Endothelial cell of umbilical vein (primary cell): ENCODE data around the gene GAS5. TPM values are rescaled to one million over a fixed set of nuclear protein-coding genes. Genes with fewer than 3 reads are reported as not detected.

Experiments used
- BruUV-seq: library from RNA; stranded (reverse); fragments of 400-500 nt; replicated peaks from 2 replicates; lab custom pipeline; 2021; lab: Mats Ljungman, UMichigan
- CTCF ChIA-PET: fragments of 300-600, 350-600 bp; sonication (Branson Sonifier 250); formaldehyde crosslinking; loops from one replicate; lab custom pipeline; 2021; ENCODE audit warnings: antibody characterized with exemption, inconsistent platforms; lab: Charles Lee
- POLR2A ChIA-PET: fragments of 300-600, 350-600 bp; sonication (Branson Sonifier 250); formaldehyde crosslinking; loops from one replicate; lab custom pipeline; 2021; ENCODE audit warnings: antibody characterized with exemption, inconsistent platforms; lab: Charles Lee
- DNase-seq: peaks from one replicate; pipeline ENCODE4 v3.0.0-alpha.2; 2011; ENCODE audit warnings: low read depth, low spot score
- FAIRE-seq: peaks from 2 replicates; lab custom pipeline; 2011; peaks lifted over from hg19 to GRCh38; lab: Jason Lieb, UNC
- H2AFZ ChIP-seq: 2 replicates; pipeline ENCODE4 v1.6.0; 2012; ENCODE audit warnings: low read depth, low read length, control low read depth, inconsistent platforms
- H3K27ac ChIP-seq: 2 replicates; pipeline ENCODE4 v1.5.1; 2011; ENCODE audit warnings: low read depth, mild to moderate bottlenecking, control low read depth, low read length, moderate library complexity; ENCODE audit not compliant: insufficient read depth
- H3K27me3 ChIP-seq, 2 experiments: 2 replicates each; pipeline versions ENCODE4 v1.6.0 to v1.6.1; 2011; ENCODE audit warnings: low read length in 2 of 2, mixed read lengths in 1 of 2; ENCODE audit not compliant: control insufficient read depth in 2 of 2, insufficient read depth in 2 of 2
- H3K36me3 ChIP-seq, 2 experiments: 2 replicates in 1 of 2; 3 replicates in 1 of 2; pipeline ENCODE4 v1.5.1; 2011; ENCODE audit warnings: low read length in 2 of 2, mild to moderate bottlenecking in 1 of 2, moderate library complexity in 1 of 2; ENCODE audit not compliant: control insufficient read depth in 2 of 2, insufficient read depth in 2 of 2; ENCODE audit errors: extremely low read depth in 1 of 2
- H3K4me1 ChIP-seq: 3 replicates; pipeline ENCODE4 v1.5.1; 2011; ENCODE audit warnings: mild to moderate bottlenecking, low read length; ENCODE audit not compliant: control insufficient read depth, insufficient read depth; ENCODE audit errors: extremely low read depth
- H3K4me2 ChIP-seq: 2 replicates; pipeline ENCODE4 v1.6.1; 2011; ENCODE audit warnings: low read length, control low read depth, mixed read lengths; ENCODE audit not compliant: insufficient read depth
- H3K4me3 ChIP-seq, 3 experiments: fragments of 200-600 bp in 1 of 3; sonication (generic), shearing (Covaris generic) in 1 of 3; replicated peaks in 1 of 3; 2 replicates each; pipeline ENCODE4 v1.5.1; 2011 to 2016; ENCODE audit warnings: control low read depth in 3 of 3, low read length in 3 of 3, mild to moderate bottlenecking in 2 of 3, inconsistent platforms in 1 of 3, low read depth in 1 of 3, moderate library complexity in 1 of 3; ENCODE audit not compliant: insufficient read depth in 1 of 3
- H3K79me2 ChIP-seq: 2 replicates; pipeline ENCODE4 v1.6.0; 2012; ENCODE audit warnings: low read length, inconsistent platforms; ENCODE audit not compliant: control insufficient read depth, insufficient read depth
- H3K9ac ChIP-seq: replicated peaks from 2 replicates; pipeline ENCODE3; 2011; ENCODE audit warnings: low read length, control low read depth; ENCODE audit not compliant: insufficient read depth; ENCODE audit errors: extremely low read depth
- H3K9me1 ChIP-seq: replicated peaks from 3 replicates; pipeline ENCODE4 v1.6.0; 2011; ENCODE audit warnings: mild to moderate bottlenecking, low read length; ENCODE audit not compliant: control insufficient read depth, insufficient read depth; ENCODE audit errors: extremely low read depth
- H3K9me3 ChIP-seq: replicated peaks from 2 replicates; pipeline ENCODE4 v1.5.1; 2012; ENCODE audit warnings: low read length, inconsistent platforms; ENCODE audit not compliant: control insufficient read depth, insufficient read depth
- H4K20me1 ChIP-seq: replicated peaks from 2 replicates; pipeline ENCODE3; 2011; ENCODE audit warnings: mild to moderate bottlenecking, low read length; ENCODE audit not compliant: control insufficient read depth, insufficient read depth; ENCODE audit errors: extremely low read depth
- CTCF ChIP-seq, 2 donors: IDR thresholded peaks; 1 replicate in 1 of 2; 2 replicates in 1 of 2; pipeline ENCODE4 v1.5.1; 2011; ENCODE audit warnings: low read length in 2 of 2, mild to moderate bottlenecking in 2 of 2, moderate library complexity in 2 of 2, control low read depth in 1 of 2, inconsistent platforms in 1 of 2, low read depth in 1 of 2; ENCODE audit not compliant: insufficient read depth in 1 of 2; ENCODE audit errors: extremely low read depth in 1 of 2
- EZH2 ChIP-seq: IDR thresholded peaks from 2 replicates; pipeline ENCODE4 v1.6.1; 2012; ENCODE audit warnings: borderline replicate concordance, low read depth, mild to moderate bottlenecking, moderate library complexity, low read length, inconsistent platforms; ENCODE audit not compliant: severe bottlenecking
- FOS ChIP-seq: IDR thresholded peaks from 2 replicates; pipeline ENCODE4 v1.6.1; 2011; ENCODE audit warnings: mild to moderate bottlenecking, low read length, moderate library complexity, borderline replicate concordance; ENCODE audit not compliant: insufficient read depth
- GATA2 ChIP-seq: IDR thresholded peaks from 2 replicates; pipeline ENCODE4 v1.7.0; 2011; ENCODE audit warnings: low read depth, mild to moderate bottlenecking, moderate library complexity, mixed read lengths, low read length; ENCODE audit not compliant: insufficient read length, insufficient read depth
- JUN ChIP-seq: IDR thresholded peaks from 2 replicates; pipeline ENCODE4 v1.6.1; 2011; ENCODE audit warnings: borderline replicate concordance, low read depth; ENCODE audit not compliant: insufficient read length, insufficient read depth
- MAX ChIP-seq: IDR thresholded peaks from 2 replicates; pipeline ENCODE4 v1.6.1; 2011; ENCODE audit not compliant: insufficient read depth, insufficient read length
- MYC ChIP-seq: IDR thresholded peaks from one replicate; pipeline ENCODE4 v1.6.1; 2011; ENCODE audit warnings: mild to moderate bottlenecking, low read depth, low read length
- POLR2A ChIP-seq: IDR thresholded peaks from 2 replicates; pipeline ENCODE4 v1.6.1; 2012; ENCODE audit warnings: low read depth, mild to moderate bottlenecking, control low read depth, low read length
- POLR2AphosphoS5 ChIP-seq: IDR thresholded peaks from 2 replicates; pipeline ENCODE4 v1.6.1; 2012; ENCODE audit warnings: low read depth, mild to moderate bottlenecking, control low read depth, low read length, moderate library complexity; ENCODE audit not compliant: insufficient read depth
- dilution Hi-C: fragments of 300-500 bp; cut with MboI; formaldehyde crosslinking; loops from one replicate; pipeline ENCODE4 v1.15.0; 2019; ENCODE audit warnings: low sequenced_read_pairs; ENCODE audit not compliant: extremely low pct_ligation_motif_present
- intact Hi-C: fragments of 100-400 bp; cut with micrococcal nuclease; formaldehyde crosslinking; loops from one replicate; pipeline ENCODE4 v1.10.0; 2022
- polyA plus RNA-seq, 4 experiments: library from polyadenylated mRNA; depleted of rRNA in 3 of 4; stranded (reverse) in 3 of 4; unstranded in 1 of 4; fragments of >200 nt; gene quantifications; 2 replicates each; pipeline versions ENCODE4 v1.2.1 to v1.2.3, GENCODE V29; 2011 to 2012; ENCODE audit warnings: missing spikeins in 1 of 4
- total RNA-seq: library from RNA; stranded (reverse); gene quantifications from 2 replicates; pipeline ENCODE4 v1.2.3, GENCODE V29; 2021

The GAS5 gene
- total and polyA plus RNA-seq, 2 donors (not counting 3 experiments of a cell fraction or from before 2014, with no cell fraction given), result 343 to 492 TPM

- no peak for TF ChIP-seq POLR2AphosphoS5
- no peak for TF ChIP-seq MYC
- TF ChIP-seq GATA2, result no peak
- TF ChIP-seq POLR2A, result no peak
- TF ChIP-seq MAX, result no peak
- no peak for TF ChIP-seq FOS
- TF ChIP-seq EZH2, result no peak
- no peak for TF ChIP-seq JUN
- no peak for TF ChIP-seq CTCF (IDR thresholded peaks at IDR 0.05; ENCODE audit: extremely low read depth in 1 of 2, insufficient read depth in 1 of 2, low read depth in 1 of 2, low read length in 2 of 2)
- no TSS peak for BruUV-seq
- no peaks in the 10 kb centered on the region for H4K20me1 ChIP-seq
- dilution Hi-C loops (no loop called here), intact Hi-C loops (no loop called here)
- no peaks in the 10 kb centered on the region for H3K79me2 ChIP-seq
- no peak overlapping the region for H3K27ac ChIP-seq
- H3K36me3 ChIP-seq, result no peaks in the 10 kb centered on the region
- no peak overlapping the region for H3K4me2 ChIP-seq
- H3K9ac ChIP-seq, result no peak overlapping the region
- no peak overlapping the region for H3K4me3 ChIP-seq
- no peaks in the 10 kb centered on the region for H3K9me3 ChIP-seq
- no peaks in the 10 kb centered on the region for H3K4me1 ChIP-seq
- H3K27me3 ChIP-seq, result no peaks in the 10 kb centered on the region
- no peak overlapping the region for H2AFZ ChIP-seq
- ChIA-PET CTCF (no interaction called here), POLR2A (no interaction called here)
- no peaks in the 10 kb centered on the region for H3K9me1 ChIP-seq
- FAIRE-seq, result no peak
- DNase-seq, result no peak
These were observed 26.4 kb upstream of the GAS5 start for GRCh38 chr1:173894189-173894588.
